ENCODE data around the gene NDUFS7. TPM values are rescaled to one million over a fixed set of nuclear protein-coding genes. Genes with fewer than 3 reads are reported as not detected.

The NDUFS7 gene
- total RNA-seq, 1 donor: 46.0 TPM

GRCh38 chr19:1432507-1432887 is 48.8 kb downstream of the NDUFS7 start:
- TF ChIP-seq CTCF (IDR thresholded peaks at IDR 0.05; ENCODE audit: extremely low read depth, low read depth, low read length): no peak
- peaks cover 28% of the 10 kb centered on the region for H3K79me2 ChIP-seq (ENCODE audit: insufficient read depth, low read length)
- no peak overlapping the region for H3K4me3 ChIP-seq (ENCODE audit: insufficient read depth, low read length)
- peaks cover 5% of the 10 kb centered on the region for H3K4me1 ChIP-seq (ENCODE audit: insufficient read depth, low read length)
- no peak overlapping the region for H2AFZ ChIP-seq (ENCODE audit: low read length)
- peaks cover 23% of the 10 kb centered on the region for H4K20me1 ChIP-seq (ENCODE audit: insufficient read depth, low read length)
- H3K27ac ChIP-seq (ENCODE audit: low read depth, low read length): no peak overlapping the region
- H3K36me3 ChIP-seq (ENCODE audit: insufficient read depth, low read length): peaks cover 54% of the 10 kb centered on the region
- no peak overlapping the region for H3K4me2 ChIP-seq (ENCODE audit: insufficient read depth, low read length)
- no peak for DNase-seq (ENCODE audit: insufficient read length, low spot score, missing footprints)
- H3K9me3 ChIP-seq (ENCODE audit: low read depth, low read length): no peaks in the 10 kb centered on the region
- H3K27me3 ChIP-seq (ENCODE audit: insufficient read depth, low read length): no peaks in the 10 kb centered on the region

- Histone ChIP-seq H3K9me3 (ENCODE audit: low read depth, low read length) (no peaks in the 10 kb centered on the region), H3K4me1 (ENCODE audit: insufficient read depth, low read length) (peaks cover 5% of the 10 kb centered on the region), H3K4me2 (ENCODE audit: insufficient read depth, low read length) (no peak overlapping the region), H2AFZ (ENCODE audit: low read length) (no peak overlapping the region), H4K20me1 (ENCODE audit: insufficient read depth, low read length) (peaks cover 25% of the 10 kb centered on the region), H3K27ac (ENCODE audit: low read depth, low read length) (no peak overlapping the region), H3K27me3 (ENCODE audit: insufficient read depth, low read length) (no peaks in the 10 kb centered on the region), H3K79me2 (ENCODE audit: insufficient read depth, low read length) (peaks cover 25% of the 10 kb centered on the region), H3K4me3 (ENCODE audit: insufficient read depth, low read length) (no peak overlapping the region), H3K36me3 (ENCODE audit: insufficient read depth, low read length) (peaks cover 47% of the 10 kb centered on the region)
- DNase-seq (ENCODE audit: insufficient read length, low spot score, missing footprints): no peak
- TF ChIP-seq CTCF (IDR thresholded peaks at IDR 0.05; ENCODE audit: extremely low read depth, low read depth, low read length): no peak
These were observed 49.7 kb downstream of the NDUFS7 start for GRCh38 chr19:1433119-1434039.

GRCh38 chr19:1434040-1434366 is 50.3 kb downstream of the NDUFS7 start:
- no peaks in the 10 kb centered on the region for H3K9me3 ChIP-seq (ENCODE audit: low read depth, low read length)
- DNase-seq (ENCODE audit: insufficient read length, low spot score, missing footprints): no peak
- H2AFZ ChIP-seq (ENCODE audit: low read length): no peak overlapping the region
- peaks cover 5% of the 10 kb centered on the region for H3K4me1 ChIP-seq (ENCODE audit: insufficient read depth, low read length)
- no peak overlapping the region for H3K4me2 ChIP-seq (ENCODE audit: insufficient read depth, low read length)
- H4K20me1 ChIP-seq (ENCODE audit: insufficient read depth, low read length): peaks cover 30% of the 10 kb centered on the region
- no peak overlapping the region for H3K4me3 ChIP-seq (ENCODE audit: insufficient read depth, low read length)
- peaks cover 41% of the 10 kb centered on the region for H3K36me3 ChIP-seq (ENCODE audit: insufficient read depth, low read length)
- no peaks in the 10 kb centered on the region for H3K27me3 ChIP-seq (ENCODE audit: insufficient read depth, low read length)
- H3K79me2 ChIP-seq (ENCODE audit: insufficient read depth, low read length): peaks cover 30% of the 10 kb centered on the region
- TF ChIP-seq CTCF (IDR thresholded peaks at IDR 0.05; ENCODE audit: extremely low read depth, low read depth, low read length): no peak
- H3K27ac ChIP-seq (ENCODE audit: low read depth, low read length): no peak overlapping the region

DNA sequence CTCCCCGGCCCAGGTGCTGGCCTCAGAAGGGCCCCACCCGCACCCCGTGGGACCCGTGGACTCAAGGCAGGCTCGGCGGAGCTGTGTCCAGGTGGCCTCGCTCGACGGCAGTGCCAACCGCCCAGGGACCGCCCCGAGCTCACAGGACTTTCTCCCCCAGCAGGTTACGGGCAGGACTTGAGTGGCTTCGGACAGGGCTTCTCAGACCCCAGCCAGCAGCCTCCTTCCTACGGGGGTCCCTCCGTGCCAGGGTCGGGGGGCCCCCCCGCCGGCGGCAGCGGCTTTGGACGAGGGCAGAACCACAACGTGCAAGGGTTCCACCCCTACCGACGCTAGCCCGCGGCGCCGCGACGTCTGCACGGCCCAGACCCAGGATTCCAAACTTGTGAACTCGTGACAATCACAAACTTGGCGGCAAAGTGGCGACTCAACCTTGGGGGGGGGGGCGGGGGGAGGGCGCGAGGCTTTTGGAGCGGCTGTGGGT is 50.9 kb downstream of the NDUFS7 start:
- peaks cover 34% of the 10 kb centered on the region for H3K79me2 ChIP-seq (ENCODE audit: insufficient read depth, low read length)
- H3K9me3 ChIP-seq (ENCODE audit: low read depth, low read length): no peaks in the 10 kb centered on the region
- peaks cover 9% of the 10 kb centered on the region for H3K4me1 ChIP-seq (ENCODE audit: insufficient read depth, low read length)
- H3K4me3 ChIP-seq (ENCODE audit: insufficient read depth, low read length): no peak overlapping the region
- H3K36me3 ChIP-seq (ENCODE audit: insufficient read depth, low read length): peaks cover 38% of the 10 kb centered on the region
- no peak overlapping the region for H3K4me2 ChIP-seq (ENCODE audit: insufficient read depth, low read length)
- peaks cover 30% of the 10 kb centered on the region for H4K20me1 ChIP-seq (ENCODE audit: insufficient read depth, low read length)
- H3K27ac ChIP-seq (ENCODE audit: low read depth, low read length): no peak overlapping the region
- H2AFZ ChIP-seq (ENCODE audit: low read length): no peak overlapping the region
- no peak for DNase-seq (ENCODE audit: insufficient read length, low spot score, missing footprints)
- no peaks in the 10 kb centered on the region for H3K27me3 ChIP-seq (ENCODE audit: insufficient read depth, low read length)
- TF ChIP-seq CTCF (IDR thresholded peaks at IDR 0.05; ENCODE audit: extremely low read depth, low read depth, low read length): no peak

Measured in osteoblast (primary cell).